ENCODE measurements around the gene SLC7A6. TPM values are rescaled to one million over a fixed set of nuclear protein-coding genes. Genes with fewer than 3 reads are reported as not detected.

Gene SLC7A6
- total RNA-seq, 2 experiments from 2014 or later: 53.1 to 79.5 TPM

GRCh38 chr16:68275611-68276191, 11.4 kb downstream of the SLC7A6 start:
- ChIA-PET CTCF (ENCODE audit: unreplicated experiment) (no interaction called here), POLR2A (interaction anchor here (1.3 to 2.0 kb wide), 2 partner anchors 10 to 12 kb away, joined by 3 to 10 read pairs; partner anchors contain the start of gene SLC7A6)
- no peaks in the 10 kb centered on the region for H3K9me2 ChIP-seq (ENCODE audit: insufficient read depth, low read length)
- H3K4me2 ChIP-seq (ENCODE audit: low read length): peak overlapping the region; percentile 62
- H3K4me3 ChIP-seq (ENCODE audit: low read depth, low read length, poor library complexity, severe bottlenecking): peak overlapping the region; percentile 9
- peaks cover 72% of the 10 kb centered on the region for H3K36me3 ChIP-seq (ENCODE audit: insufficient read depth, low read length)
- peak overlapping the region; percentile 79 for H3K27ac ChIP-seq (ENCODE audit: low read depth, low read length, poor library complexity, severe bottlenecking)
- no peaks in the 10 kb centered on the region for H4K20me1 ChIP-seq (ENCODE audit: insufficient read depth, low read length)
- H3K4me1 ChIP-seq (ENCODE audit: insufficient read depth, low read length, poor library complexity, severe bottlenecking): peaks cover 73% of the 10 kb centered on the region
- BruUV-seq (replicated peaks): TSS peak; percentile 53
- no peaks in the 10 kb centered on the region for H3K9me3 ChIP-seq (ENCODE audit: low read length)
- intact Hi-C loops (cut with micrococcal nuclease; ENCODE audit: unreplicated experiment): no loop called here
- no peak overlapping the region for H2AFZ ChIP-seq (ENCODE audit: low read length)
- DNase-seq (ENCODE audit: low spot score): peak; percentile 71
- no peak for TF ChIP-seq CTCF (conservative IDR thresholded peaks at IDR 0.05; ENCODE audit: low read length)
- no peak for TF ChIP-seq EZH2phosphoT487 (IDR thresholded peaks at IDR 0.05; ENCODE audit: borderline replicate concordance, low read depth, low read length)
- H3K79me2 ChIP-seq (ENCODE audit: insufficient read depth, low read depth, low read length): peaks cover 70% of the 10 kb centered on the region

- peaks cover 76% of the 10 kb centered on the region for H3K4me1 ChIP-seq (ENCODE audit: insufficient read depth, low read length, poor library complexity, severe bottlenecking)
- no peak for TF ChIP-seq CTCF (conservative IDR thresholded peaks at IDR 0.05; ENCODE audit: low read length)
- no peak for TF ChIP-seq EZH2phosphoT487 (IDR thresholded peaks at IDR 0.05; ENCODE audit: borderline replicate concordance, low read depth, low read length)
Measured at GRCh38 chr16:68276223-68276622, 11.9 kb downstream of the SLC7A6 start.

More at GRCh38 chr16:68276223-68276622, 11.9 kb downstream of the SLC7A6 start:
- Histone ChIP-seq H3K9me3 (ENCODE audit: low read length) (no peaks in the 10 kb centered on the region), H3K27ac (ENCODE audit: low read depth, low read length, poor library complexity, severe bottlenecking) (peak overlapping the region; percentile 79), H4K20me1 (ENCODE audit: insufficient read depth, low read length) (no peaks in the 10 kb centered on the region), H3K79me2 (ENCODE audit: insufficient read depth, low read depth, low read length) (peaks cover 69% of the 10 kb centered on the region), H2AFZ (ENCODE audit: low read length) (no peak overlapping the region), H3K36me3 (ENCODE audit: insufficient read depth, low read length) (peaks cover 71% of the 10 kb centered on the region), H3K9me2 (ENCODE audit: insufficient read depth, low read length) (no peaks in the 10 kb centered on the region), H3K4me3 (ENCODE audit: low read depth, low read length, poor library complexity, severe bottlenecking) (no peak overlapping the region), H3K4me2 (ENCODE audit: low read length) (peak overlapping the region; percentile 62)
- DNase-seq (ENCODE audit: low spot score): no peak
- POLR2A ChIA-PET: interaction anchor here (1.0 to 2.0 kb wide), 3 partner anchors 10 to 12 kb away, joined by 3 to 10 read pairs (median 3); partner anchors contain the start of gene SLC7A6
- no TSS peak for BruUV-seq (replicated peaks)
- CTCF ChIA-PET (ENCODE audit: unreplicated experiment): no interaction called here
- intact Hi-C loops (cut with micrococcal nuclease; ENCODE audit: unreplicated experiment): no loop called here

Data from OCI-LY7 (cell line).